SH-SY5Y (cell line): ENCODE data around the gene HES4.

ENCODE experiments used
- GATA2 ChIP-seq: IDR thresholded peaks from 2 replicates; pipeline ENCODE4 v1.6.1; 2011; ENCODE audit warnings: mild to moderate bottlenecking, low read depth, low read length
- GATA3 ChIP-seq: IDR thresholded peaks from 2 replicates; pipeline ENCODE4 v1.6.1; 2011; ENCODE audit warnings: low read depth, mild to moderate bottlenecking, low read length, moderate library complexity

GRCh38 chr1:960363-961131, 39.4 kb downstream of the HES4 start, which contains the start of gene KLHL17:
- no peak for TF ChIP-seq GATA2
- TF ChIP-seq GATA3, result no peak
